RWPE1 (cell line): ENCODE data around the gene GTF3C5.

Experiments used
- CTCF ChIA-PET: fragments of 350-600 bp; sonication (Branson Sonifier 250); formaldehyde crosslinking; extraction: SDS; loops from one replicate; lab custom pipeline; 2021; lab: Yijun Ruan, JAX
- POLR2A ChIA-PET: fragments of 400-600 bp; formaldehyde crosslinking; extraction: SDS; loops from one replicate; lab custom pipeline; 2020; ENCODE audit warnings: antibody characterized with exemption; ENCODE audit not compliant: low non-redundant PET; lab: Yijun Ruan, JAX
- DNase-seq: peaks from one replicate; pipeline ENCODE4 v3.0.0; 2012; ENCODE audit warnings: low spot score
- H3K27ac ChIP-seq: fragments of 450-650 bp; 2 replicates; pipeline ENCODE4 v1.5.1; 2017
- CTCF ChIP-seq: fragments of 450-650 bp; conservative IDR thresholded peaks from 2 replicates; pipeline ENCODE4 v1.5.1; 2017; ENCODE audit warnings: low read depth, mild to moderate bottlenecking

GTF3C5 gene

DNA sequence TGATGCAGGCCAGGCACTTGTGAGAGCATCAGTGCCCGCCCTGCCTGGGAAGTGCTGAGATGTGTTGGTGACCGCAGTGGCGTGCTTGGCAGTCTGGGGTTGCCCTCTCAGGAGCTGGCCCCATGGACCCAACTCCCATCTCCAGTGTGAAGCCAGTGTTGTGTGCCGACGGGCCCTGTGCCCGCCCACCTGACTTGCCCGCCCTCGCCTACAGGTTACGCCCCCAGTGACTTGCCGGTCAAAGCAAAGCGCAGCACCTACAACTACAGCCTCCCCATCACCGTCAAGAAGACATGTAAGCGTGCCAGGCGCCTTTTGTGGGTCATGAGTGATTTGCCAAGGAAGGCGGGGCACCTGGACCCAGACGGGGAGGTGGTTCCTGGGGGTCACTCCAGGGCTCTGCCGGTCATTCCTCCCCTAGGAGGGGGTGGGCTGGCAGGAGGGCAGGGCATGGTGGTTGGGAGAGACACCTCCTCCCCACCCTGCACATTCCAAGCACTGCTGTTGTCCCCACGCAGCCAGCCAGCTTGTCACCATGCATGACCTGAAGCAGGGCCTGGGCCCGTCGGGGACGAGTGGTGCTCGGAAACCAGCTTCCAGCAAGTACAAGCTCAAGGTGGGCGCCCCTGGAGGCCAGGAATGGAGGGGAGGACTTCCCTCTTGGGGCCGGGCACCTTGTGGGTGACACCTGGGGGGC lies 23.5 kb downstream of the GTF3C5 start:
- peak overlapping the region; percentile 97 for H3K27ac ChIP-seq
- ChIA-PET CTCF (interaction anchor here (0.6 to 0.7 kb wide), 2 partner anchors 70 to 203 kb away, joined by 3 to 5 read pairs; no protein-coding TSS in a partner anchor), POLR2A (no interaction called here)
- no peak for DNase-seq
- TF ChIP-seq CTCF = no peak

- CTCF ChIA-PET = interaction anchor here (0.6 to 0.7 kb wide), 2 partner anchors 58 to 71 kb away, joined by 5 read pairs; no protein-coding TSS in a partner anchor
- H3K27ac ChIP-seq = peak overlapping the region; percentile 97
- POLR2A ChIA-PET = no interaction called here
- no peak for TF ChIP-seq CTCF
- no peak for DNase-seq
Observed at GRCh38 chr9:133054966-133055365, 24.2 kb downstream of the GTF3C5 start.

DNA sequence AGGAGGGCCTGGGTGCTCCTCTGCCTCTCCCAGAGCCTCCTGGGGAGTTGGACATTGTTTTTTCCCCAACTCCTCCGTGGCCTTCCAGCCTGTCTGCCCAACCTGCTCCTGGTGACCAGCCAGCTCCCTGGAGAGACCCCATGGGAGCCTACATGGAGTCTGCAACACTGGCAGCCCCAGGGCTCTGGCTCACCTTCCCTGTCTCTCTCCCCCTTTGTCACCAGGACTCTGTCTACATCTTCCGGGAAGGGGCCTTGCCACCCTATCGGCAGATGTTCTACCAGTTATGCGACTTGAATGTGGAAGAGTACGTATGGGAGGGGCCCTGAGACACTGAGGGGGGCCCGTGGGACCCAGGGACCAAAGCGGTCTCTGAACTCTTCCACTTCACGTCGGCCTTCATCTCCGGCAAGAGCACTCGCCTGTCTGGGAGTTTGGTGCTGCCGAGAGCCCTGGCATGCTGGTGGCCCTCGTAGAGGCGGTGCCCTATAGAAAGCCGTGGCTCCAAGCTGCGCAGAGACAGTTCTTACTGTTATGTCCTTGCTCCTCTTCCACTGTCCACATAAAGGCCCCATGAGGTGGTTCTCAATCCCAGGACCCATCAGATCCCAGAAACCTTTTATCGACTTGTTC lies 25.1 kb downstream of the GTF3C5 start:
- H3K27ac ChIP-seq = peak overlapping the region; percentile 97
- DNase-seq = no peak
- ChIA-PET CTCF (interaction anchor here (1.6 to 2.5 kb wide), 3 partner anchors 34 to 91 kb away, joined by 4 to 13 read pairs (median 13); no protein-coding TSS in a partner anchor), POLR2A (no interaction called here)
- TF ChIP-seq CTCF = no peak

GRCh38 chr9:133056533-133056932 lies 25.7 kb downstream of the GTF3C5 start:
- no peak for TF ChIP-seq CTCF
- DNase-seq = peak; percentile 84
- CTCF ChIA-PET = interaction anchor here (1.5 to 2.5 kb wide), 4 partner anchors 8 to 91 kb away, joined by 4 to 13 read pairs (median 10); no protein-coding TSS in a partner anchor
- POLR2A ChIA-PET = no interaction called here
- peak overlapping the region; percentile 97 for H3K27ac ChIP-seq

- peak overlapping the region; percentile 97 for H3K27ac ChIP-seq
- POLR2A ChIA-PET = no interaction called here
- CTCF ChIA-PET = interaction anchor here (1.5 to 2.5 kb wide), 4 partner anchors 8 to 90 kb away, joined by 4 to 13 read pairs (median 10); no protein-coding TSS in a partner anchor
- no peak for TF ChIP-seq CTCF
- no peak for DNase-seq
Observed at GRCh38 chr9:133057006-133057405, 26.2 kb downstream of the GTF3C5 start.

GRCh38 chr9:133057553-133057952 lies 26.8 kb downstream of the GTF3C5 start:
- ChIA-PET CTCF (interaction anchor here (0.6 to 2.5 kb wide), 5 partner anchors 9 to 936 kb away, joined by 4 to 13 read pairs (median 7); no protein-coding TSS in a partner anchor), POLR2A (no interaction called here)
- DNase-seq = no peak
- no peak for TF ChIP-seq CTCF
- H3K27ac ChIP-seq = peak overlapping the region; percentile 97
